H9 (cell line): ENCODE measurements around the gene NFATC1. TPM values are rescaled to one million over a fixed set of nuclear protein-coding genes. Genes with fewer than 3 reads are reported as not detected.
A peak's percentile ranks its signal among the peaks of the same experiment; 100 is the strongest.

Experiments used
- DNase-seq: peaks from one replicate; pipeline ENCODE4 v3.0.0-alpha.2; 2017
- H2AFZ ChIP-seq: one replicate; pipeline ENCODE4 v1.6.1; 2013; ENCODE audit warnings: mild to moderate bottlenecking, low read length, control low read depth, moderate library complexity
- H2AK5ac ChIP-seq: 2 replicates; pipeline ENCODE4 v1.6.1; 2013; ENCODE audit warnings: low read length, control low read depth, mixed read lengths; ENCODE audit not compliant: insufficient read length
- H2BK120ac ChIP-seq: one replicate; pipeline ENCODE4 v1.6.1; 2013; ENCODE audit warnings: low read depth, mild to moderate bottlenecking, low read length, control low read depth, inconsistent platforms; ENCODE audit not compliant: poor library complexity, severe bottlenecking
- H2BK12ac ChIP-seq: 2 replicates; pipeline ENCODE4 v1.6.1; 2013; ENCODE audit warnings: low read length, control low read depth, mixed read lengths, low read depth; ENCODE audit not compliant: insufficient read length
- H2BK15ac ChIP-seq: 2 replicates; pipeline ENCODE4 v1.6.1; 2013; ENCODE audit warnings: low read depth, low read length, control low read depth
- H2BK20ac ChIP-seq: one replicate; pipeline ENCODE4 v1.6.1; 2013; ENCODE audit warnings: low read depth, mild to moderate bottlenecking, low read length, control low read depth, inconsistent platforms; ENCODE audit not compliant: poor library complexity, severe bottlenecking
- H2BK5ac ChIP-seq: 2 replicates; pipeline ENCODE4 v1.6.1; 2013; ENCODE audit warnings: low read length, control low read depth, mixed read lengths; ENCODE audit not compliant: insufficient read length
- H3K14ac ChIP-seq: 2 replicates; pipeline ENCODE4 v1.6.1; 2013; ENCODE audit warnings: low read length, control low read depth; ENCODE audit not compliant: insufficient read depth
- H3K18ac ChIP-seq: 2 replicates; pipeline ENCODE4 v1.6.1; 2013; ENCODE audit warnings: low read depth, mild to moderate bottlenecking, mixed read lengths, low read length, control low read depth; ENCODE audit not compliant: insufficient read length
- H3K23ac ChIP-seq: 2 replicates; pipeline ENCODE4 v1.6.1; 2013; ENCODE audit warnings: low read length, control low read depth, mixed read lengths, low read depth; ENCODE audit not compliant: insufficient read length
- H3K23me2 ChIP-seq: 2 replicates; pipeline ENCODE4 v1.6.1; 2013; ENCODE audit warnings: low read depth, mild to moderate bottlenecking, mixed read lengths, low read length, control low read depth; ENCODE audit not compliant: insufficient read length, poor library complexity, severe bottlenecking
- H3K27ac ChIP-seq: 2 replicates; pipeline ENCODE4 v1.5.1; 2013; ENCODE audit warnings: low read length, control low read depth, mixed read lengths, low read depth; ENCODE audit not compliant: insufficient read length
- H3K27me3 ChIP-seq: 2 replicates; pipeline ENCODE4 v1.6.1; 2013; ENCODE audit warnings: low read length, control low read depth, inconsistent platforms; ENCODE audit not compliant: insufficient read depth
- H3K4ac ChIP-seq: 2 replicates; pipeline ENCODE4 v1.6.1; 2013; ENCODE audit warnings: low read depth, mild to moderate bottlenecking, control low read depth, inconsistent platforms, low read length, moderate library complexity
- H3K4me1 ChIP-seq: 2 replicates; pipeline ENCODE4 v1.6.1; 2013; ENCODE audit warnings: low read length, control low read depth, inconsistent platforms; ENCODE audit not compliant: insufficient read depth
- H3K4me2 ChIP-seq: 2 replicates; pipeline ENCODE4 v1.6.1; 2013; ENCODE audit warnings: low read length, control low read depth, mixed read lengths; ENCODE audit not compliant: insufficient read length, insufficient read depth
- H3K56ac ChIP-seq: 2 replicates; pipeline ENCODE4 v1.6.1; 2013; ENCODE audit warnings: low read depth, mild to moderate bottlenecking, mixed read lengths, low read length, control low read depth; ENCODE audit not compliant: insufficient read length
- H3K79me1 ChIP-seq: 2 replicates; pipeline ENCODE4 v1.6.1; 2013; ENCODE audit warnings: low read depth, mild to moderate bottlenecking, moderate library complexity, low read length, control low read depth, inconsistent platforms; ENCODE audit not compliant: insufficient read depth, poor library complexity, severe bottlenecking
- H3K79me2 ChIP-seq: 2 replicates; pipeline ENCODE4 v1.6.1; 2013; ENCODE audit warnings: low read length, control low read depth, inconsistent platforms; ENCODE audit not compliant: insufficient read depth
- H3K9ac ChIP-seq: 2 replicates; pipeline ENCODE4 v1.6.1; 2013; ENCODE audit warnings: low read length, control low read depth, mixed read lengths; ENCODE audit not compliant: insufficient read length; ENCODE audit errors: extremely low read depth
- H3K9me3 ChIP-seq: one replicate; pipeline ENCODE4 v1.6.1; 2013; ENCODE audit warnings: low read depth, low read length, inconsistent platforms; ENCODE audit not compliant: control insufficient read depth
- H3T11ph ChIP-seq: one replicate; pipeline ENCODE4 v1.6.1; 2013; ENCODE audit warnings: mild to moderate bottlenecking, low read length, control low read depth, inconsistent platforms
- H4K20me1 ChIP-seq: one replicate; pipeline ENCODE4 v1.6.1; 2013; ENCODE audit not compliant: control insufficient read depth, insufficient read length, insufficient read depth
- H4K5ac ChIP-seq: 2 replicates; pipeline ENCODE4 v1.6.1; 2013; ENCODE audit warnings: low read depth, mild to moderate bottlenecking, mixed read lengths, low read length, control low read depth; ENCODE audit not compliant: insufficient read length
- H4K8ac ChIP-seq: replicated peaks from 2 replicates; pipeline ENCODE4 v1.6.1; 2013; ENCODE audit warnings: low read length, control low read depth, mixed read lengths, low read depth; ENCODE audit not compliant: insufficient read length
- H4K91ac ChIP-seq: 2 replicates; pipeline ENCODE4 v1.6.1; 2013; ENCODE audit warnings: low read depth, mild to moderate bottlenecking, moderate library complexity, mixed read lengths, low read length, control low read depth; ENCODE audit not compliant: insufficient read length
- H3K27ac Mint-ChIP-seq, 3 experiments: 2 replicates in 2 of 3; 3 replicates in 1 of 3; pipeline ENCODE4 v1.8.0; 2020 to 2021; ENCODE audit warnings: mixed read lengths in 3 of 3, mild to moderate bottlenecking in 1 of 3, moderate library complexity in 1 of 3
- H3K27me3 Mint-ChIP-seq: 2 replicates; pipeline ENCODE4 v1.8.0; 2021; ENCODE audit warnings: low read depth, mild to moderate bottlenecking, moderate library complexity, mixed read lengths
- H3K36me3 Mint-ChIP-seq, 3 experiments: 2 replicates in 2 of 3; 3 replicates in 1 of 3; pipeline ENCODE4 v1.8.0; 2020 to 2021; ENCODE audit warnings: low read depth in 3 of 3, mixed read lengths in 3 of 3; ENCODE audit not compliant: insufficient read depth in 1 of 3
- H3K4me1 Mint-ChIP-seq, 2 experiments: 2 replicates each; pipeline ENCODE4 v1.8.0; 2020; ENCODE audit warnings: mixed read lengths in 2 of 2
- H3K4me3 Mint-ChIP-seq, 2 experiments: 2 replicates in 1 of 2; 3 replicates in 1 of 2; pipeline ENCODE4 v1.8.0; 2020 to 2021; ENCODE audit warnings: mild to moderate bottlenecking in 2 of 2, mixed read lengths in 2 of 2, moderate library complexity in 1 of 2
- H3K9me3 Mint-ChIP-seq, 2 experiments: 2 replicates in 1 of 2; 3 replicates in 1 of 2; pipeline ENCODE4 v1.8.0; 2020; ENCODE audit warnings: mild to moderate bottlenecking in 2 of 2, mixed read lengths in 2 of 2, moderate library complexity in 1 of 2
- CTCF ChIP-seq: fragments of 200-600 bp; sonication (generic); conservative IDR thresholded peaks from 3 replicates; pipeline ENCODE4 v1.8.0; 2021; ENCODE audit warnings: antibody characterized with exemption, mild to moderate bottlenecking
- WGBS: extraction: QIAGEN DNeasy Blood & Tissue Kit; methylation state at CpG from one replicate; pipeline ENCODE4 v1.1.7; 2013; ENCODE audit warnings: missing lambda C conversion rate, low lambda C conversion rate, mixed read lengths; ENCODE audit not compliant: insufficient read length; ENCODE audit errors: extremely low coverage; 5-methylcytosine and 5-hydroxymethylcytosine counted together
- total RNA-seq: library from RNA; stranded (reverse); gene quantifications from 2 replicates; pipeline ENCODE4 v1.2.1, GENCODE V29; 2021

The NFATC1 gene
- total RNA-seq, 1 experiment from 2014 or later = 5.5 TPM

- H4K20me1 ChIP-seq = no peaks in the 10 kb centered on the region
- H2AK5ac ChIP-seq = no peak overlapping the region
- no peak overlapping the region for H2BK120ac ChIP-seq
- DNase-seq = no peak
- no peak overlapping the region for H2BK20ac ChIP-seq
- H3K18ac ChIP-seq = no peak overlapping the region
- no peak overlapping the region for H4K5ac ChIP-seq
- no peak for TF ChIP-seq CTCF
- no peak overlapping the region for H3K4ac ChIP-seq
- H3K4me1 ChIP-seq = no peaks in the 10 kb centered on the region
- no peak overlapping the region for H3T11ph ChIP-seq
- no peak overlapping the region for H3K27ac ChIP-seq
- peaks cover 5% of the 10 kb centered on the region for H3K23me2 ChIP-seq
- no peak overlapping the region for H2BK15ac ChIP-seq
- H3K4me1 Mint-ChIP-seq = peaks cover 0 to 21% of the 10 kb centered on the region in 2 experiments; a peak in 2 of 4 replicates
- H3K79me1 ChIP-seq = no peaks in the 10 kb centered on the region
- no peak overlapping the region for H3K9ac ChIP-seq
- no peaks in the 10 kb centered on the region for H3K36me3 Mint-ChIP-seq
- H3K9me3 Mint-ChIP-seq = no peaks in the 10 kb centered on the region; a peak in 1 of 5 replicates
- no peak overlapping the region for H4K91ac ChIP-seq
- no peaks in the 10 kb centered on the region for H3K9me3 ChIP-seq
- H3K4me3 Mint-ChIP-seq = peak overlapping the region; percentile 60 to 80; a peak in 3 of 5 replicates
- WGBS = no CpG with 5 or more reads among the region's 32 CpGs
- no peaks in the 10 kb centered on the region for H3K79me2 ChIP-seq
- H3K27ac Mint-ChIP-seq = no peak overlapping the region
- H3K23ac ChIP-seq = no peak overlapping the region
- H3K4me2 ChIP-seq = no peak overlapping the region
- H2BK5ac ChIP-seq = no peak overlapping the region
- peaks cover 31% of the 10 kb centered on the region for H3K27me3 ChIP-seq
- no peak overlapping the region for H3K56ac ChIP-seq
- H4K8ac ChIP-seq = no peak overlapping the region
- H3K27me3 Mint-ChIP-seq = peaks cover 42% of the 10 kb centered on the region
- no peak overlapping the region for H2BK12ac ChIP-seq
- no peak overlapping the region for H2AFZ ChIP-seq
- no peak overlapping the region for H3K14ac ChIP-seq
Measured at GRCh38 chr18:79401494-79402208, 5.9 kb downstream of the NFATC1 start.
